Coronary artery (tissue), 2 donors: ENCODE measurements around the gene NR3C2.
"Not testable (repeated sequence)": the region's sequence is repeated elsewhere in the genome, so short reads cannot be mapped to it uniquely, and the experiment has no call there.

Experiments
- DNase-seq: peaks from one replicate; pipeline ENCODE4 v3.0.0-alpha.2; 2017; ENCODE audit warnings: low spot score
- H3K27ac ChIP-seq, 2 donors: fragments of 200-600 bp; sonication (generic); one replicate each; pipeline ENCODE4 v1.5.1; 2016 to 2019
- H3K4me3 ChIP-seq: fragments of 200-600 bp; sonication (generic); 2 replicates; pipeline ENCODE4 v1.5.1; 2016; ENCODE audit warnings: mild to moderate bottlenecking, moderate library complexity
- CTCF ChIP-seq: fragments of 200-600 bp; sonication (generic); IDR thresholded peaks from one replicate; pipeline ENCODE4 v1.5.1; 2019; ENCODE audit warnings: antibody characterized with exemption

The NR3C2 gene

DNA sequence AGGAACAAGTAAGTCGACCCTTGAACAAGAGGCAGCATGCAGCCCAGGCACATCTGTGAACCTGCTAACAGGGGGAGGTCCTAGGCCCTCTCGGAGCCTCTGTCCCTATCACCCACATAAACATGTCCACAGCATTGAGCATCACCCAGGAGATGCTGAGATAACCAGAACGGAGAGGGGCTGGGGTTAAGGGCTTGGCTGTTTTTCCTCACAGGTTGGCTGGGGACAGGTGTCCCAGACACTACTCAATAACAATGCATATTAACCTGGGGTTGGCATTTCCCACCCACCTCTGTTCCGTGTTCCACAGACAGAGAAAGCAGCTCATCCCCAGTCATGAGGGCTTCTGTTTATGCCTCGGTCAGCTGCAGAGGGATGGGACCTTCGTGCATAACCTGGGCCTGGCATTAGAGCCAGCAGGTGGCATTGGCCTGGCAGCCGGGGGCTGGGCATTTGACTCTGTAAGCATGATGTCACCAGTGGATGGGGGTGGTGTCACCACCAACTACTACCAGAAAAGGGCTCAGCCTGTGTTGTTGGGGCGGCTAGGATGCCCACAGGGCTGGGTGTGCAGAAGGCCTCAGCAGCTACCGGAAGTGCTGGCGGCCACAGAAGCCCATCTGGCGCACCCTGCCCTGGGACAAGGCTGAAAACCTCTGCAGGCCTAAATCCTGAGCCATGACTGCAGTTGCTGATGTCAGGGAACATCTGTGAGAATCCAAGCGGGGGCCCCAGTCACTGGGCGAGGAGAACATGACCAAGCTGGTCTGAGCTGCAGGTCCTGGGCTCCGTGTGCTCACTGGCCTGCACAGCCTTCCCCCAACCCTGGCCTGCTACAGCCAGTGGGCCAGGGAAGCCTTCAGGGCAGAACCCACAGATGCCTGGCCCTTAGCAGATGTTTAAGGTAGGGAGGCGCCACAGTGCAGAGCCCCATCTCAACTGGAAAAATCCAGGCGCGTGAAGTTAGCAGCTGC lies 351.4 kb downstream of the NR3C2 start:
- DNase-seq, result peak; percentile 65
- Histone ChIP-seq H3K27ac (no peak overlapping the region), H3K4me3 (no peak overlapping the region)
- no peak for TF ChIP-seq CTCF

DNA sequence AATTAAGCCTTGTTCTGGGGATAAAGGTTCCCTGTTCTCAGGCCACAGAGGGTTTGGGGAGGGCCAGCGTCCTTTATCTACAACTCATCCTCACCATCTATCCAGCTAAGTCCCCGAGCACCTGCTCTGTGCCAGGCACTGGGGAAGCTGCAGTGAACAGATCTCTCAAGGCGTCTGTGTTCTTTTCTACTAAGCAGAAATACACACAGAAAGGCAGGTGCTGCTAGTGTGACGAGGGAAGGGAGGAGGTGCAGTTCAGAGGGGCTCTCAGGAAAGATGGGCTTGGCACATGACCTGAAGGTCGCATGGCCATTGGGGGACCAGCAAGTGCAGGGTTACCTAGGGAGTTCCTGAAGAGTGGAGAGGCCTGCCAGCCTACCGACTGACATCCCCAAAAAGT lies 352.2 kb downstream of the NR3C2 start:
- peak; percentile 62 for DNase-seq
- Histone ChIP-seq H3K4me3 (no peak overlapping the region), H3K27ac (no peak overlapping the region)
- TF ChIP-seq CTCF, result no peak

- no peak for TF ChIP-seq CTCF
- DNase-seq, result peak; percentile 57
Measured at GRCh38 chr4:148089624-148090023, 352.6 kb downstream of the NR3C2 start.

GRCh38 chr4:148083073-148083472 lies 359.1 kb downstream of the NR3C2 start:
- not testable (repeated sequence) for H3K4me3 ChIP-seq, DNase-seq, H3K27ac ChIP-seq

More at GRCh38 chr4:148089624-148090023, 352.6 kb downstream of the NR3C2 start:
- H3K27ac ChIP-seq, result no peak overlapping the region
- no peak overlapping the region for H3K4me3 ChIP-seq

DNA sequence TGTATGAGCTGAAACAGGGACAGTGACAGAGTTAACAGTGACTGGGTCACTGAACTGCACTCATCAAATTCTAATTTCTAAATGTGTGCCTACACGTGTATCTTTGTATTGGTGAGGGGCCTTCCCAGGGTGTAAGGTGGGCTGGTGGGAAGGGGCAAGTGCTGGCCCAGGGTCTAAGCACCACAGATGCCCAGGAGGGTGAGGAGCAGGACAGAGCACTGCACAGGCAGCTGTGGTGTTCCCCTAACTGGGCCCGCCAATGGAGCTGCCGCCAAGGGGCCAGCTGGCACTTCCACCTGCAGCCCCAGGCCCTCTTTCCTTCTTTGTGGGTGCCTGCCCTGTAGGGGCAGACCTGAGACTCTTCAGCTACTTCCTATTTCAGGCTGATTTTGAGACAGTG lies 360.5 kb downstream of the NR3C2 start:
- Histone ChIP-seq H3K27ac (no peak overlapping the region), H3K4me3 (no peak overlapping the region)
- no peak for DNase-seq
- no peak for TF ChIP-seq CTCF

DNA sequence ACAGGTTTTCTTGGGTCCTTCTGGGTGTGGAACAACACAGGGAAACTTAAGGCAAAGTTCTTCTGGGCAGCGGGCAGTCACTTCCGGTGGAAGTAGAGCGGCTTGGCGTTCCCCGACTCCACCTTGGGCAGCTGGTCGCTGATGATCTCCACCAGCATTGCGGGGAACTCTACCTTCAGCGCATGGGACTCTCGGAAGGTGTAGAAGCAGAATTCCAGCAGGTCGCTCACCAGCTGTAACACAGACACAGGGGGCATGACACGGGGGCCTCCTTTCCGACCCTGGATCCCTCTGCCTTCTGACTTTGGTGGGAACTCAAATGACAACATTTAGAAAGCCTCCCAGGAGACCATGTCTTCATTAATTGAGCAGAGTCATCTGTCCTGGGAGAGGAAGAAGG lies 360.9 kb downstream of the NR3C2 start:
- no peak for TF ChIP-seq CTCF
- H3K4me3 ChIP-seq, result no peak overlapping the region
- no peak overlapping the region for H3K27ac ChIP-seq
- DNase-seq, result no peak

GRCh38 chr4:148079961-148080360 lies 362.3 kb downstream of the NR3C2 start:
- no peak for DNase-seq
- H3K4me3 ChIP-seq, result no peak overlapping the region
- TF ChIP-seq CTCF, result no peak
- H3K27ac ChIP-seq, result no peak overlapping the region
